GM12801 (cell line): ENCODE data around the gene REELD1.

Source experiments
- CTCF ChIP-seq: IDR thresholded peaks from one replicate; pipeline ENCODE4 v1.5.1; 2011; ENCODE audit warnings: control low read depth; ENCODE audit not compliant: insufficient read length; ENCODE audit errors: extremely low read depth

REELD1 gene

GRCh38 chr4:146252969-146253611 lies 38.8 kb downstream of the REELD1 start:
- no peak for TF ChIP-seq CTCF

DNA sequence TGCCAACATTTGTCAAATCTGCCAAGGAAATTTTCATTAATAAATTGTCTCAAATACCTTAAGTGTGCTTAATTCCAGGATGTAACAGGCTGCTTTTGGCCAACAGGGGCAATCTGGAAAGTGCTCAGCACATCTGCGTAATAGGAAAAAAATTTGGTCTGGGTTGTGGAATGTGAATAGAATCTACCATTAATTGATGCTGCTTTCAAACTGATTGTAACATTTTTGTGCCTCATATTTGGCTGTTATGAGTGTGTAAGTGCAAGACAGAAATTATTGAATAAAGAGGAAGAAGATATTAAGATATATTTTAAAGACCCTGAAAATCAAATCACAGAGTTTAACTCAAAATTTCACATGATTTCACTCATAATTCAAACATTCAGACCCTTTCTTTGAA lies 41.1 kb downstream of the REELD1 start:
- no peak for TF ChIP-seq CTCF

DNA sequence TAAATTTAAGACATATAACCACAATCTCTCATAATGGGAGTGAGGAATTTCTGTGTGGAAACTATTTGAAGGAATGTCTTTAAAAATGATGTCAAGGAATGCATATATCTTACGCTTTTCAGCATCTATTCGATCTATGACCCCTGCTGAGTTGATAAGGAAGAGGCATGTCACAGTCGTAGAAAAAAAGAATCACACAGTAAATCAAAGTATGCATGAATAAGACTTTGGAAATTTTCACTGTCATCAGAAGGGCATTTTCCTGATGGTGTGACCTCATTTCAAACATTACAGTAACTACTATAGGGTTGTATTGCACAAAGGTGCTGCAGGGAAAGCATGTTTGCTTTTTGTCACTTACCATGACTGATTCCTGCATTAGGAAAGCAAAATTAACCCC lies 41.5 kb downstream of the REELD1 start:
- TF ChIP-seq CTCF, result no peak

GRCh38 chr4:146256328-146256727 lies 42.0 kb downstream of the REELD1 start:
- no peak for TF ChIP-seq CTCF

DNA sequence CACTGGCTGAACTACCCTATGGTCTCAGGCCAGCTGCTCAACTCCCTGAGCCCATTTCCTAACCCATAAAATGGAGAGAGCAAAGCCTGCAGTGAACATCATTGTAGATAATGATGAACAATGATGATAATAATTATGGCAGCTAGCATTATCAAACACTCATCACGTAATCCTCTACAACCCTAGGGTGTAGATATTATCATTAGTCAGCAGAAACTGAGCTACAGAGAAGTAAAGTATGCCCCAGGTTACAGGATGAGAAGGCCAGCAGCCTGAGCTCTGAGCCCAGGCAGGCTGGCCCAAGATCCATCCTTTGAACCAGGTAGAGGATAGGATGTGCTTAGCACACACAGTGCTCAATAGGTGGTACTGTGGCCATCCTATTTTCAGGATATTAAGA lies 43.2 kb downstream of the REELD1 start:
- no peak for TF ChIP-seq CTCF

- no peak for TF ChIP-seq CTCF
These were observed 46.2 kb downstream of the REELD1 start for GRCh38 chr4:146260521-146260920.

- no peak for TF ChIP-seq CTCF
These were observed 46.7 kb downstream of the REELD1 start for GRCh38 chr4:146261041-146261440.
